Measurements from ENCODE around the gene FSTL4. TPM values are rescaled to one million over a fixed set of nuclear protein-coding genes. Genes with fewer than 3 reads are reported as not detected.

FSTL4 gene
- total and polyA plus RNA-seq, 9 donors: 0.07 to 0.22 (median 0.15) TPM; not detected in 4

DNA sequence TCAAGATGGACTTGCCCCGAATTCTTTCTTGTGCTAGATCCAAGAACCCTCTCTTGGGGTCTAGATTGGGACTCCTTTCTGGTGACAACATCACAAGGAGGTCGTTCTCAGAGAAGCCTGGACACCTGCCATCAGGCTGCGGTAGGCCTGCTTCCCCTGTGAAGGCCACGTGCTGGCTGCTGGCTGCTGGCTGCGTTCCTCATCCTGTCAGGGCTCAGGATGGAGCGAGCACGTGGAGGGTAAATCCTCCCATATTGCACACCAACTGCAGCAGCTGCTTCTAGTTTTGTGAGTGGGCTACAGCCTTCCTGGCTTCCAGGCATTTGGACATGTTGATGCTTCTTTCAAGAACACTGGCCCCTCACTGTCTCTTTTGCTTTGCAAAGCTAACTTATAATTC lies 464.9 kb downstream of the FSTL4 start:
- H3K4me3 ChIP-seq: no peak overlapping the region
- H3K27me3 ChIP-seq: no peaks in the 10 kb centered on the region
- intact Hi-C loops (cut with DNase I): no loop called here
- 11 to 21% (median 16%) methylated on average over 7 of the region's 7 CpGs for WGBS, 3 donors
- H3K4me1 ChIP-seq (ENCODE audit: insufficient read depth): no peaks in the 10 kb centered on the region
- TF ChIP-seq EP300 (IDR thresholded peaks at IDR 0.05): no peak
- TF ChIP-seq POLR2A (IDR thresholded peaks at IDR 0.05): no peak
- TF ChIP-seq, protein P1, sequence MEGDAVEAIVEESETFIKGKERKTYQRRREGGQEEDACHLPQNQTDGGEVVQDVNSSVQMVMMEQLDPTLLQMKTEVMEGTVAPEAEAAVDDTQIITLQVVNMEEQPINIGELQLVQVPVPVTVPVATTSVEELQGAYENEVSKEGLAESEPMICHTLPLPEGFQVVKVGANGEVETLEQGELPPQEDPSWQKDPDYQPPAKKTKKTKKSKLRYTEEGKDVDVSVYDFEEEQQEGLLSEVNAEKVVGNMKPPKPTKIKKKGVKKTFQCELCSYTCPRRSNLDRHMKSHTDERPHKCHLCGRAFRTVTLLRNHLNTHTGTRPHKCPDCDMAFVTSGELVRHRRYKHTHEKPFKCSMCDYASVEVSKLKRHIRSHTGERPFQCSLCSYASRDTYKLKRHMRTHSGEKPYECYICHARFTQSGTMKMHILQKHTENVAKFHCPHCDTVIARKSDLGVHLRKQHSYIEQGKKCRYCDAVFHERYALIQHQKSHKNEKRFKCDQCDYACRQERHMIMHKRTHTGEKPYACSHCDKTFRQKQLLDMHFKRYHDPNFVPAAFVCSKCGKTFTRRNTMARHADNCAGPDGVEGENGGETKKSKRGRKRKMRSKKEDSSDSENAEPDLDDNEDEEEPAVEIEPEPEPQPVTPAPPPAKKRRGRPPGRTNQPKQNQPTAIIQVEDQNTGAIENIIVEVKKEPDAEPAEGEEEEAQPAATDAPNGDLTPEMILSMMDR (IDR thresholded peaks at IDR 0.05): no peak
- H3K9me3 ChIP-seq: no peaks in the 10 kb centered on the region
- H3K27ac ChIP-seq: no peak overlapping the region
- H3K36me3 ChIP-seq: no peaks in the 10 kb centered on the region
- DNase-seq: no peak

Small RNA genes within 50 kb of the gene (microRNA-seq; reads per million reads assigned to microRNA genes)
- gene MIR1289-2: 0 reads per million in 3 donors

Small RNA genes within 50 kb of the gene (small RNA-seq; reads per million reads assigned to genes)
- gene MIR1289-2: not detected

Data from ovary (tissue), 9 donors.